ENCODE measurements around the gene ADAMTS17.
A peak's percentile ranks its signal among the peaks of the same experiment; 100 is the strongest.

Gene ADAMTS17

GRCh38 chr15:100224206-100225185 is 117.3 kb downstream of the ADAMTS17 start:
- no peak for TF ChIP-seq CTCF (IDR thresholded peaks at IDR 0.05; ENCODE audit: low read length, missing control alignments)
- no peak overlapping the region for H3K4me3 ChIP-seq (replicated peaks; ENCODE audit: low read depth, low read length)
- no peak for DNase-seq (ENCODE audit: low read depth)

GRCh38 chr15:100222349-100222715 is 119.4 kb downstream of the ADAMTS17 start:
- TF ChIP-seq CTCF (IDR thresholded peaks at IDR 0.05; ENCODE audit: low read length, missing control alignments) = no peak
- H3K4me3 ChIP-seq (replicated peaks; ENCODE audit: low read depth, low read length) = no peak overlapping the region
- no peak for DNase-seq (ENCODE audit: low read depth)

GRCh38 chr15:100221471-100222348 is 120.1 kb downstream of the ADAMTS17 start:
- no peak overlapping the region for H3K4me3 ChIP-seq (replicated peaks; ENCODE audit: low read depth, low read length)
- no peak for TF ChIP-seq CTCF (IDR thresholded peaks at IDR 0.05; ENCODE audit: low read length, missing control alignments)

GRCh38 chr15:100220058-100220768 is 121.6 kb downstream of the ADAMTS17 start:
- TF ChIP-seq CTCF (IDR thresholded peaks at IDR 0.05; ENCODE audit: low read length, missing control alignments) = no peak
- H3K4me3 ChIP-seq (replicated peaks; ENCODE audit: low read depth, low read length) = no peak overlapping the region
- DNase-seq (ENCODE audit: low read depth) = no peak

More at GRCh38 chr15:100221471-100222348, 120.1 kb downstream of the ADAMTS17 start:
- DNase-seq (ENCODE audit: low read depth) = peak; percentile 57

DNA sequence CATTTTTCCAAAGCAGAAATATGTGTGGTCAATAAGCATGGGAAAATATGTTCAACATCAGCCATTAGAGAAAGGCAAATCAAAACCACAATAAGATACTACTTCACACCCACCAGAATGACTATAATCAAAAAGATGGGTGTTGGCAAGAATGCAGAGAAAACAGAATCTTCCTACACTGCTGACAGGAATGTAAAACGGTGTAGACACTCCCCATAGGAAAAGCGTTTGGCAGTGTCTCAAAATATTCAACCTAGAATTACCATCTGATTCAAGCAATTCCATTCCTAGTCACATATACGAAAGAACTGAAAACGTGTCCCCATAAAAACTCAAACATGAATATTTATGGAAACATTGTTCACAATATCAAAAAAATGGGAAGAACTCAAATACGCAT is 123.3 kb downstream of the ADAMTS17 start:
- TF ChIP-seq CTCF (IDR thresholded peaks at IDR 0.05; ENCODE audit: low read length, missing control alignments) = no peak

GRCh38 chr15:100216182-100216581 is 125.6 kb downstream of the ADAMTS17 start:
- H3K4me3 ChIP-seq (replicated peaks; ENCODE audit: low read depth, low read length) = no peak overlapping the region
- DNase-seq (ENCODE audit: low read depth) = peak; percentile 36
- no peak for TF ChIP-seq CTCF (IDR thresholded peaks at IDR 0.05; ENCODE audit: low read length, missing control alignments)

More for the DNA sequence above, 123.3 kb downstream of the ADAMTS17 start:
- no peak overlapping the region for H3K4me3 ChIP-seq (replicated peaks; ENCODE audit: low read depth, low read length)
- no peak for DNase-seq (ENCODE audit: low read depth)
